Renal cortex interstitium (tissue), 11 donors: Measurements from ENCODE around the gene SHANK3. TPM values are rescaled to one million over a fixed set of nuclear protein-coding genes. Genes with fewer than 3 reads are reported as not detected.

ENCODE experiments used
- DNase-seq, 11 donors: peaks; one replicate each; pipeline ENCODE4 v3.0.0-alpha.2; 2013; ENCODE audit warnings: low read depth in 9 of 11, low spot score in 4 of 11; ENCODE audit errors: extremely low read depth in 1 of 11
- polyA plus RNA-seq, 3 donors: library from polyadenylated mRNA; unstranded; fragments of 120-200 nt; gene quantifications; one replicate each; pipeline ENCODE4 v1.2.1, GENCODE V29; 2013; ENCODE audit not compliant: insufficient read length in 3 of 3

The SHANK3 gene
- polyA plus RNA-seq, 3 donors = 13.7 to 24.6 (median 21.2) TPM

DNA sequence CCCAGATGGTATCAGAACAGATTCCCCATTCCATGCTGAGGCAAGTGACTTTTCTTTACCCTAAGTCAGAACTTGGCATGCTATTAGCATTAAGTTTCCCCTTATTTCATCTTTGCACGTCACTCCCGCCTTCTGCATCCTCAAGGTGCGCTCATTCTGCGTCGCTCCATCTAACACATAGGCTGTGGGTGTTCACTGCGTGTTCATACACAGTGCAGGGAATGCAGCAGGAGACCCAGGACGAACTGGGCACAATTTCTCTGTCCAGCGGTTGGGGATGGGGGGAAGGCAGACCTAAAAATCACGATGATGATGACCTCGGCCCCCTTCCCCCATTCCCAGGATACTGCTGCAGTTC lies 45.7 kb downstream of the SHANK3 start:
- DNase-seq = no peak

DNA sequence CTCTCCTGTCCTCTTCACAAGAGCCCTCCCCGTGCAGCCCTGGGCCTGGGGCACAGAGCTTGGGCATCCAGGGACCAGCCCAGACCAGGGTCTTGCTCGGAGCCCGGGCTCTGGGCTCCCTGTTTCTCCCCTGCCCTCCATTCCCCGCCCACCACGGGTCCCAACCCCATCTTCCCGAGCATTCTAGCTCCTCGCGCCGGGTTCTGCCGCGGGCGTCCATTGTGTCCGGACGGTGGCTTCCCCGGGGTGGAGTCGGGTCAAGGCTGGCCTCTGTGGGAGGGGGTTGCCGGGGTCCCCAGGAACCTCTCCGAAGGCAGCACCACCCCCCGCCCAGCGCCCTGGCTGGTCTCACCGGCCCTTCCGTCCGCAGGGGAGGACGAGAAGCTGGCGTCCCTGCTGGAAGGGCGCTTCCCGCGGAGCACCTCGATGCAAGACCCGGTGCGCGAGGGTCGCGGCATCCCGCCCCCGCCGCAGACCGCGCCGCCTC lies 47.2 kb downstream of the SHANK3 start:
- no peak for DNase-seq

DNA sequence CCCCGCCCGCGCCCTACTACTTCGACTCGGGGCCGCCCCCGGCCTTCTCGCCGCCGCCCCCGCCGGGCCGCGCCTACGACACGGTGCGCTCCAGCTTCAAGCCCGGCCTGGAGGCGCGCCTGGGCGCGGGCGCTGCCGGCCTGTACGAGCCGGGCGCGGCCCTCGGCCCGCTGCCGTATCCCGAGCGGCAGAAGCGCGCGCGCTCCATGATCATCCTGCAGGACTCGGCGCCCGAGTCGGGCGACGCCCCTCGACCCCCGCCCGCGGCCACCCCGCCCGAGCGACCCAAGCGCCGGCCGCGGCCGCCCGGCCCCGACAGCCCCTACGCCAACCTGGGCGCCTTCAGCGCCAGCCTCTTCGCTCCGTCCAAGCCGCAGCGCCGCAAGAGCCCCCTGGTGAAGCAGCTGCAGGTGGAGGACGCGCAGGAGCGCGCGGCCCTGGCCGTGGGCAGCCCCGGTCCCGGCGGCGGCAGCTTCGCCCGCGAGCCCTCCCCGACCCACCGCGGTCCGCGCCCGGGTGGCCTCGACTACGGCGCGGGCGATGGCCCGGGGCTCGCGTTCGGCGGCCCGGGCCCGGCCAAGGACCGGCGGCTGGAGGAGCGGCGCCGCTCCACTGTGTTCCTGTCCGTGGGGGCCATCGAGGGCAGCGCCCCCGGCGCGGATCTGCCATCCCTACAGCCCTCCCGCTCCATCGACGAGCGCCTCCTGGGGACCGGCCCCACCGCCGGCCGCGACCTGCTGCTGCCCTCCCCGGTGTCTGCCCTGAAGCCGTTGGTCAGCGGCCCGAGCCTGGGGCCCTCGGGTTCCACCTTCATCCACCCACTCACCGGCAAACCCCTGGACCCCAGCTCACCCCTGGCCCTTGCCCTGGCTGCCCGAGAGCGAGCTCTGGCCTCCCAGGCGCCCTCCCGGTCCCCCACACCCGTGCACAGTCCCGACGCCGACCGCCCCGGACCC lies 48.0 kb downstream of the SHANK3 start:
- no peak for DNase-seq

DNA sequence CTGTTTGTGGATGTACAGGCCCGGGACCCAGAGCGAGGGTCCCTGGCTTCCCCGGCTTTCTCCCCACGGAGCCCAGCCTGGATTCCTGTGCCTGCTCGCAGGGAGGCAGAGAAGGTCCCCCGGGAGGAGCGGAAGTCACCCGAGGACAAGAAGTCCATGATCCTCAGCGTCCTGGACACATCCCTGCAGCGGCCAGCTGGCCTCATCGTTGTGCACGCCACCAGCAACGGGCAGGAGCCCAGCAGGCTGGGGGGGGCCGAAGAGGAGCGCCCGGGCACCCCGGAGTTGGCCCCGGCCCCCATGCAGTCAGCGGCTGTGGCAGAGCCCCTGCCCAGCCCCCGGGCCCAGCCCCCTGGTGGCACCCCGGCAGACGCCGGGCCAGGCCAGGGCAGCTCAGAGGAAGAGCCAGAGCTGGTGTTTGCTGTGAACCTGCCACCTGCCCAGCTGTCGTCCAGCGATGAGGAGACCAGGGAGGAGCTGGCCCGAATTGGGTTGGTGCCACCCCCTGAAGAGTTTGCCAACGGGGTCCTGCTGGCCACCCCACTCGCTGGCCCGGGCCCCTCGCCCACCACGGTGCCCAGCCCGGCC lies 48.7 kb downstream of the SHANK3 start:
- no peak for DNase-seq

DNA sequence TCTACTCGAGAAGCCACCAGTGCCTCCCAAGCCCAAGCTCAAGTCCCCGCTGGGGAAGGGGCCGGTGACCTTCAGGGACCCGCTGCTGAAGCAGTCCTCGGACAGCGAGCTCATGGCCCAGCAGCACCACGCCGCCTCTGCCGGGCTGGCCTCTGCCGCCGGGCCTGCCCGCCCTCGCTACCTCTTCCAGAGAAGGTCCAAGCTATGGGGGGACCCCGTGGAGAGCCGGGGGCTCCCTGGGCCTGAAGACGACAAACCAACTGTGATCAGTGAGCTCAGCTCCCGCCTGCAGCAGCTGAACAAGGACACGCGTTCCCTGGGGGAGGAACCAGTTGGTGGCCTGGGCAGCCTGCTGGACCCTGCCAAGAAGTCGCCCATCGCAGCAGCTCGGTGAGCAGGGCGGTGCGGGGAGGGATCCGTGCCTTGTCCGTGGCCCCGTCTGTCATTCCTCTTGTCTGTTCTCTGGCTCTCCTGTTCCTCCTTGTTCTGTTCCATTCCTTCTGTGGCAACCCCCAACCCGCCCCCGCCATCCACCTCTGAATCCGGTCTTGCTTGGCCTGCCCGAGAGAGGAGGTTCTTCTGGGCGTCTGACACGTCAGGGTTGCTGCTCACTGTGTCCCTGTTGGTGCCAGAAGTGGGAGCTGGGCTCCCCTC lies 49.6 kb downstream of the SHANK3 start:
- DNase-seq = no peak

Other genes starting within 250 kb of the SHANK3 start
- gene SBF1, start 197.8 kb upstream of the SHANK3 start, polyA plus RNA-seq = 10 to 100 TPM; 28.4 to 46.4 (median 45.6) TPM
- 1 to 10 TPM; 3.8 to 6.9 (median 4.6) TPM for gene ADM2, start 191.3 kb upstream of the SHANK3 start, polyA plus RNA-seq
- 10 to 100 TPM in 1 of 3 donors, 1 to 10 TPM in 2; 2.4 to 13.6 (median 3.0) TPM for gene MIOX, start 186.0 kb upstream of the SHANK3 start, polyA plus RNA-seq
- gene LMF2, start 165.1 kb upstream of the SHANK3 start, polyA plus RNA-seq = 10 to 100 TPM; 30.3 to 58.1 (median 56.0) TPM
- gene NCAPH2, start 164.6 kb upstream of the SHANK3 start, polyA plus RNA-seq = 10 to 100 TPM; 39.6 to 53.9 (median 50.3) TPM
- 1 to 10 TPM; 1.0 to 5.2 (median 1.9) TPM for gene SCO2, start 147.2 kb upstream of the SHANK3 start, polyA plus RNA-seq
- gene TYMP, start 142.8 kb upstream of the SHANK3 start, polyA plus RNA-seq = 1 to 10 TPM; 1.4 to 3.0 (median 1.9) TPM
- under 1 TPM; 0.10 to 0.50 (median 0.15) TPM for gene KLHDC7B, start 126.9 kb upstream of the SHANK3 start, polyA plus RNA-seq
- under 1 TPM in 2 of 3 donors, not detected in 1; 0.23 to 0.47 TPM for gene SYCE3, start 109.9 kb upstream of the SHANK3 start, polyA plus RNA-seq
- gene CPT1B, start 94.4 kb upstream of the SHANK3 start, polyA plus RNA-seq = 10 to 100 TPM; 12.7 to 19.9 (median 18.2) TPM
- gene CHKB, start 90.0 kb upstream of the SHANK3 start, polyA plus RNA-seq = 100 to 1,000 TPM in 1 of 3 donors, 10 to 100 TPM in 2; 82.4 to 118 (median 86.6) TPM
- 1 to 10 TPM in 1 of 3 donors, under 1 TPM in 2; 0.78 to 1.0 (median 0.98) TPM for gene MAPK8IP2, start 72.0 kb upstream of the SHANK3 start, polyA plus RNA-seq
- 10 to 100 TPM; 12.2 to 20.8 (median 13.5) TPM for gene ARSA, start 44.7 kb upstream of the SHANK3 start, polyA plus RNA-seq
- gene ACR, start 65.4 kb downstream of the SHANK3 start, polyA plus RNA-seq = under 1 TPM; 0.27 to 0.53 (median 0.51) TPM
- gene RABL2B, start 110.8 kb downstream of the SHANK3 start, polyA plus RNA-seq = 10 to 100 TPM; 57.5 to 83.8 (median 59.5) TPM